Prostate gland (tissue), 2 donors: ENCODE data around the gene INPP5B.

ENCODE experiments used
- POLR2AphosphoS5 ChIP-seq: sonication (generic); formaldehyde crosslinking; IDR thresholded peaks from one replicate; pipeline ENCODE4 v1.6.1; 2017; ENCODE audit warnings: antibody characterized with exemption
- TF ChIP-seq, protein P1 (sequence below), 4 experiments: fragments of 200-600 bp in 2 of 4; fragments of 450-650 bp in 2 of 4; sonication (generic) in 2 of 4; IDR thresholded peaks; 1 replicate in 3 of 4; 2 replicates in 1 of 4; pipeline ENCODE4 v1.5.1; 2016 to 2019; ENCODE audit warnings: antibody characterized with exemption in 4 of 4, mild to moderate bottlenecking in 2 of 4, moderate library complexity in 2 of 4

DNA sequence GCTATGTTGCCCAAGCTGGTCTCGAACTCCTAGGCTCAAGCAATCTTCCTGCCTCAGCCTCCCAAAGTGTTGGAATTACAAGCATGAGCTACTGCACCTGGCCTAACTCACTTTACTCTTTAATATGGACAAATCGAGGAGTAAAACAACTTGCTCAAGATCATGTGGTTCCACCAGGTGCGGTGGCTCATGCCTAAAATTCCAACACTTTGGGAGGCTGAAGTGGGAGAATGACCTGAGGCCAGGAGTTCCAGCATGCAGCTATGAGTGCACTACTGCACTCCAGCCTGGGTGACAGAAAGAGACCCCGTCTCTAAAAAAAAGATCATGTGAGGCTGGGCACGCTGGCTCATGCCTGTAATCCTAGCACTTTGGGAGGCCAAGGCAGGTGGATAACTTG lies 2.0 kb downstream of the INPP5B start:
- TF ChIP-seq, protein P1, sequence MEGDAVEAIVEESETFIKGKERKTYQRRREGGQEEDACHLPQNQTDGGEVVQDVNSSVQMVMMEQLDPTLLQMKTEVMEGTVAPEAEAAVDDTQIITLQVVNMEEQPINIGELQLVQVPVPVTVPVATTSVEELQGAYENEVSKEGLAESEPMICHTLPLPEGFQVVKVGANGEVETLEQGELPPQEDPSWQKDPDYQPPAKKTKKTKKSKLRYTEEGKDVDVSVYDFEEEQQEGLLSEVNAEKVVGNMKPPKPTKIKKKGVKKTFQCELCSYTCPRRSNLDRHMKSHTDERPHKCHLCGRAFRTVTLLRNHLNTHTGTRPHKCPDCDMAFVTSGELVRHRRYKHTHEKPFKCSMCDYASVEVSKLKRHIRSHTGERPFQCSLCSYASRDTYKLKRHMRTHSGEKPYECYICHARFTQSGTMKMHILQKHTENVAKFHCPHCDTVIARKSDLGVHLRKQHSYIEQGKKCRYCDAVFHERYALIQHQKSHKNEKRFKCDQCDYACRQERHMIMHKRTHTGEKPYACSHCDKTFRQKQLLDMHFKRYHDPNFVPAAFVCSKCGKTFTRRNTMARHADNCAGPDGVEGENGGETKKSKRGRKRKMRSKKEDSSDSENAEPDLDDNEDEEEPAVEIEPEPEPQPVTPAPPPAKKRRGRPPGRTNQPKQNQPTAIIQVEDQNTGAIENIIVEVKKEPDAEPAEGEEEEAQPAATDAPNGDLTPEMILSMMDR (IDR thresholded peaks at IDR 0.05) = no peak
- no peak for TF ChIP-seq POLR2AphosphoS5
